Germinal center (tissue), 1 donor: ENCODE measurements around the gene SDF4.
"Not testable (repeated sequence)": the region's sequence is repeated elsewhere in the genome, so short reads cannot be mapped to it uniquely, and the experiment has no call there.

Source experiments
- DNase-seq: peaks from one replicate; pipeline ENCODE4 v3.0.0; 2012; ENCODE audit warnings: mixed read lengths, low spot score

The SDF4 gene

GRCh38 chr1:1259540-1259939 is 27.7 kb upstream of the SDF4 start:
- no peak for DNase-seq

GRCh38 chr1:1259119-1259488 is 27.3 kb upstream of the SDF4 start:
- no peak for DNase-seq

DNA sequence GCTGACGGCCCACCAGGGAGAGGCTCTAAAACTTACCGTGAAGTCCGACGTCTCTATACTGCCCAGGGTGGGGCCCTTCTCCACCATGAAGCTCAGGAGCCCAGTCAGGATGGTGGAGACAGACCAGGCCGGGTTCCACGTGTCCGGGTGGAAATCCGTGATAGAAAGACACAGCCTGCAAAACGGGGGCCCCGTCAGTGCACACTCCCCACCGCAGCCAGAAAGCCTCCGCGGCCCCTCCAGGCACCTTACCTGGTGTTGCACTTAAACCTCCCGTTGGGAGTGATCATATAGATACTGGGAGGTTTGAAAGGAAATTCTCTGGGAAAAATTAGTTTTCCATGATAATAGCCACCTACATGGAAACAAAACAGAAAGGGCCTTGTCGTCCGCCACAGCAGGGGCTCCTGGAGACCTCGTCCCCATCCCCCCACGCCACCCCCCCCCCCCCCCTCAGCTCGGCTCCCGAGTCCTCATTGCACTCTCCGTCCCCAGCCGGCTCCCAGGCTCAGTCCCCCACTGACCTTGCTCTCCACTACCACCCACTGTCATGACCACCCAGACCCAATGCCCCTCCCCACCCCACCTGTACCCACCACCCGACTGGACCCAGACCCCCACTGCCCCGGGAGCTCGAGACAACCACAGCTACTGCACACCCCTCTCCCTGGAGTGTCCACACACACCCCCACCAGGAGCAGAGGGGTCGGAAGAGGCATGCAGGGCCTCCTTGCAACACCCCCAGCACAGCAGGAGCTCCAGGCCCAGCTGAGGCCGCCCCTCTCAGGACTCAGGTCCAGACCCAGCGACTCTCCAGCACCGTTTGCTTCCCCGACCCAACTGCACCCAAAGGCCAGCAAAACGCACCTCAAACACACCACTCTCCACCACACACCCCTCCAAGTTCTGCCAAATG is 25.4 kb upstream of the SDF4 start:
- DNase-seq, result no peak

- no peak for DNase-seq
Observed at GRCh38 chr1:1255611-1256010, 23.8 kb upstream of the SDF4 start.

- DNase-seq, result no peak
Observed at GRCh38 chr1:1255078-1255477, 23.3 kb upstream of the SDF4 start.

DNA sequence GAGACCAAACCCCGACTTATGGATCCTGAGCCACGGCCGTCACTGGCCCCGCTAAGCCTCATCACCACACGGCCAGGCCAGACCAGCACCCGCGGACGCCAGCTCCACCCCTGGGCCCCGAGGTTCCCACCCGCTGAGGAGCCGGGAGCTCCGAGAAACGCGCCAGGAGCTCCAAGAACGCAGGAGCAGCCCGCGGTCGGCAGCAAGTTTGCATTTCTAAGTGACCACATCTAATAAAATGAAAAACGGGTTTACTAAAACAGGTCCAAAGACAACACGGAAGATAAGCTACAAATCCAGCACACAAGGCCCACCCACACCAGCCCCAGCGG is 22.8 kb upstream of the SDF4 start:
- DNase-seq, result no peak

DNA sequence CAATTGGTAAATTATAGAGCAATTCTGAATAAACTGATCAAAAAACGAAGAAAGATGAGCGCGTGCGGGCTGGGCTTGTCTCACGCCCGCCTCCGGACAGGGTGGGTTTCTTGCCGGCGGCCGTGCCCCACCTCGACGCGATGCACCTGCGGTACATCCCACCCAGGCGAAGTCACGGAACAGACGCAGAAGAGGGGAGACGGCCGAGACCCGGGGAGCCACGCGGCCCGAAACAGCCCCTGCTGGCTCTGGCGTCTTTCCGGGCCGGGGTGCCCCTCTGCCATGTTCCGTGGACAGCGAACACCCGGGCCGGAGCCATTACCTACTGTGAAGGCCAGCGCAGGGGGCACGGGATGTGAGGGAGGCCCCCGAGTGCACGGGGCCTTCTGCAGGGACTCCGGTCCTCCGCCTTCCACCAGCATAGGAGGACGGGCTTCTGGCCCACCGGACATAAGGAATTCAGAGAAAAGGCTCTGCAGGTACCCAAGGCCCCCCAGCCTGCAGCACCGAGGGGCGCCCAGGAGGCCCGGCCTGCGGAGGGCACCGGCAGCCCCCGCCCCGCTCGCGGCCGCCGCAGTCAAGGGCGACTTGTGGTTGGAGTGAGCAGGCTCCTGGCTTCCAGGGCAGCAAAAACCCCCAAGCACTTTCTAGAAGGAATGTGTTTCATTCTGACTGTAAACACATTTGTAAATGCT is 22.3 kb upstream of the SDF4 start:
- DNase-seq, result no peak

DNA sequence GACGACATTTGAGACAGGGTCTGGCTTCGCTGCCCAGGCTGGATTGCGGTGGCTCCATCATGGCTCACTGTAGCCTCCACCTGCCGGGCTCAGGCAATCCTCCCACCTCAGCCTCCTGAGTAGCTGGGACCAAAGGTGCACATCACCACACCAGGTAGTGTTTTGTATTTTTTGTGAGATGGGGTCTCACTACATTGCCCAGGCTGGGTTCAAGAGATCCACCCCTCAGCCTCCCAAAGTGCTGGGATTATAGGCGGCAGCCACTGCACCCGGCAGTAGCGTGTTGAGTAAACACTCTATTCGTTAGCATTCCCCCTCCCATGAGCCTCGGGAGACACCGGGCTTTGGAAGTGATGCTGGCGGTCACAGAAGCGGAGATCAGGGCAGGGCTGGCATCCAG is 21.5 kb upstream of the SDF4 start:
- no peak for DNase-seq

GRCh38 chr1:1250786-1251284 is 19.0 kb upstream of the SDF4 start:
- DNase-seq, result peak; percentile 63

GRCh38 chr1:1248009-1248913 is 16.5 kb upstream of the SDF4 start:
- not testable (repeated sequence) for DNase-seq

- no peak for DNase-seq
Observed at GRCh38 chr1:1247341-1247913, 15.6 kb upstream of the SDF4 start.

DNA sequence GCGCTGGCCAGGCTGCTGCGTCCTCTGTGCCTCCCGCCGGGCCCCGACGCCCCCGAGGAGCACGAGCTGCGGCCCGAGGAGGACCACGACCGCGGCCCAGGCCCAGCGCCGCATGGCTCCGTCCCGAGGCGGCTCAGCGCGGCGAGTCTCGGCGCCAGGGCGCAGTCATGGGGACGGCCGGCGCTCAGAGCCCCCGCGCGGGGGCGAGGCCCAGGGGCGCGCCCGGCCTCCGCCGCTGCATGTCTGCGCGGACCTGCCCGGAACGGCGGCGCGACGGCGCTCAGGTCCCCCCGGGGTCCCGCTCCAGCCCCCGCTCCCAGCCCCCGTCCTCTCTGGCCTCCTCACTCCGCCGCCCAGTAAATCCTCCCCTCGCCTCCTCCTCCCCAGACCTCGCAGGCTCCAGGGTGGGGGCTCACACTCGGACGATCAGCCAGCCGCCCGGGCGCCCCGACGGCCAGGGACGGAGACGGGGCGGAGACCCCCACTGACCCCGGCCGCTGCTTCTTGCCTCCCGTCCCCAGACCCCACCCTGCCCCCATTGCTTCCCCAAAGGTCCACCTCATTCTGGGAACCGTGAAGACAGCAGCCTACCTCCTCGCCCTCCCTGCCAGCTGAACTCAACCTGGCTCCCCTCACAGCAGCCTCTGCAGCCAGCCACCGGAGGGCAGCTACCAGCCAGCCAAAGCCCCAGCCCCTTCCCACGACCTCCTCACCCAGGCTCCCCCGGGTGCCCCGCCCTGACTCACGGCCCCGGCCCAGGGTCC is 15.0 kb upstream of the SDF4 start, which contains the start of gene C1QTNF12:
Gene C1QTNF12, minus strand, starts transcription at position 146 of the 764 bp plus-strand sequence. Its CDS starts 32 bp downstream, at position 114.
- DNase-seq, result no peak

- DNase-seq, result no peak
Observed at GRCh38 chr1:1245817-1246576, 14.2 kb upstream of the SDF4 start.

DNA sequence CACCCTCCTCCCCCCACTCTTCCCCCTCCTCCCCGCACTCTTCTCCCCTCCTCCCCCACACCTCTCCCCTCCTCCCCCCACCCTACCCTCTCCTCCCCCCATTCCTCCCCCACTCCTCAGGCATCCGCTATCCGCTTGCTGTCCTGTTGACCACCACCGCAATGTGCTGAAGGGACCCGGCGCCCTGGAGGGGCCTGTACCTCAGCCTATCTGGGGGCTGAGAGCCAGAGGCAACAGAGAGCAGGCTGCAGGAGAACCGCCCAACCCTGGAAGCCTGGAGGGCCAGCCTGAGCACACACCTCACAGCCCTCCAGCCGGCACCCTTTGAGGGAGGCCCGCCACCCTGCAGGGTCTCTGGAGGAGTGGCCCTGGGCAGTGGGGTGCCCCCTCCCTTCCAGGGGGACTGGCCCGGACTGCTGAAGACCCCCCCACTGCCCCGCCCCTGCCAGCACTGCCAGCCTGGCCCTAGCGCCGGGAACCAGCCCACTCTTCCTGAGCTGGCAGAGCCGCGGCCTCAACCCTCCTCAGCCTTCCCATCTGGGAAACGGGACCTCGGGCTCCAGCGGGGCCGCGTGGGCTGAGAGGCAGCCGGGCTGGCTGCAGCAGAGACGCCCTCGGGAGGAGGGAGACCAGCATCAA is 13.5 kb upstream of the SDF4 start:
- DNase-seq, result no peak

- DNase-seq, result no peak
Observed at GRCh38 chr1:1244192-1244811, 12.5 kb upstream of the SDF4 start.

DNA sequence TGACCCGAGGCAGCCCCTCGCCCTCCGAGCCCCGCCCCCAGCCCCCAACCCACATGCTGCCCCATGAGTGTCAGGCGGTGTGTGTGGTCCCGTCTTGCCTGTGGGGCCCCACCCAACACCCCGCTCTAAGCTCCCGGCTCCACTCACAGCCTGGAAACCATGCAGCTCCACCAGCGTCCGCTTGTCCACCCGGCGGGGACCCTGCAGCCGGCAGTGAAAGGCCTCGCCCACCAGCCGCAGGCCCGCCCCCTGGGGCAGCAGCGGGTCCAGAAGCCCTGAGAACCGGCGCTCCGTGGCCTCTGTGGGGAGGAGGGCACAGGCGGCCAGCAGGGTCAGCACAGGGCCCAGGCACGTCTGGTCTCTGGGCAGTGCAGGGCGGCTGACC is 12.0 kb upstream of the SDF4 start:
- no peak for DNase-seq

- no peak for DNase-seq
Observed at GRCh38 chr1:1243266-1243660, 11.5 kb upstream of the SDF4 start.

DNA sequence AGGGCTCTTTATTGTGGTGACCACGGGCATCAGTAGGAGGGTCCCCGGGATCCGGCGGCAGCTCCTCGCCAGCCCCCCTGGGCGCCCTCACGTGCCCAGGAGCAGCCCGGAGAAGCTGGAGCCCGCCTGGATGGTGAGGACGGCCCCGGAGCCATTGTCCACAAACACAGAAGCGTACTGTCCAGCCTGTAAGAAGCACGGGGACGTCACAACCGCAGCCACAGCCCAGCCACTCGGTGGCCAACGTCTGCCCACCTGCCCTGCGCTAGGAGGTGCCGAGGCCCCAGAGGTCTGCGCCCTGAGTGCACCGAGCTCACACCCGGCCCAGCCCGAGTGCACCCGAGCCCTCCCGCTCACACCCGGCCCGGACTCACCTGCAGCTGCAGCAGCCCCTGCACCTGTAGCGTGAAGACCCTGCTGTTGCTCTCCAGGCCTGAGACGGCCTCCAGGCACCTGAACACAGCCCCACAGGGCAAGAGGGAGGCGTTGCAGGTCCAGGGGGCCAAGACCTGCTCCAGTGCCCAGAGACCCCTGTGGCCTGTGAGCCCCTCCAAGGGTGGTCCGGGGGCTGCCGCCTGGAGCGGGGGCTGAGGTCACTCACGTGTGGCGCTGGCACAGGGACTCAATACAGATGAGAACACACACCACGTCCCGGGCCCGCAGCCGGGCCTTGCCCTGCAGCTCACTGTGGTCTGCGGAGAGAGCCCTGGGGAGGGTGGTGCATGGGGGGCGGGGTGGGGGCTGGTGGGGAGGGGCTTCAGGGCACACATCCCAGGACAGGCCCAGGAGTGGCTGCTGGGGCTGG is 10.9 kb upstream of the SDF4 start:
- DNase-seq, result no peak
